Fibroblast of skin of left biceps (primary cell): ENCODE results near the gene SPSB1.

Experiments
- DNase-seq, 2 experiments: peaks; one replicate each; pipeline ENCODE4 v3.0.0-alpha.2; 2013; ENCODE audit warnings: low read depth in 2 of 2

SPSB1 gene

GRCh38 chr1:9418851-9419250 is 126.2 kb downstream of the SPSB1 start:
- no peak for DNase-seq
